Progenitor cell of endocrine pancreas (in vitro differentiated cells): ENCODE results near the gene CEMIP2. TPM values are rescaled to one million over a fixed set of nuclear protein-coding genes. Genes with fewer than 3 reads are reported as not detected.

ENCODE experiments used
- DNase-seq: peaks from one replicate; pipeline ENCODE4 v3.0.0; 2021; ENCODE audit warnings: low spot score; ENCODE audit not compliant: unreplicated experiment
- H3K27ac Mint-ChIP-seq: 2 replicates; pipeline ENCODE4 v1.8.0; 2021; ENCODE audit warnings: mild to moderate bottlenecking, moderate library complexity, mixed read lengths
- H3K27me3 Mint-ChIP-seq: 2 replicates; pipeline ENCODE4 v1.8.0; 2021; ENCODE audit warnings: mixed read lengths
- H3K36me3 Mint-ChIP-seq: 2 replicates; pipeline ENCODE4 v1.8.0; 2022; ENCODE audit warnings: mixed read lengths; ENCODE audit not compliant: insufficient read depth
- H3K4me1 Mint-ChIP-seq: 2 replicates; pipeline ENCODE4 v1.8.0; 2021; ENCODE audit warnings: low read depth, mixed read lengths
- H3K4me3 Mint-ChIP-seq: 2 replicates; pipeline ENCODE4 v1.8.0; 2021; ENCODE audit warnings: low read depth, mild to moderate bottlenecking, moderate library complexity, mixed read lengths
- H3K9me3 Mint-ChIP-seq: 2 replicates; pipeline ENCODE4 v1.8.0; 2021; ENCODE audit warnings: low read depth, mixed read lengths
- total RNA-seq: library from RNA; stranded (reverse); gene quantifications from 2 replicates; pipeline ENCODE4 v1.2.1, GENCODE V29; 2021
- TF ChIP-seq, protein P1 (sequence below): fragments of 200-600 bp; sonication (generic); IDR thresholded peaks from one replicate; pipeline ENCODE4 v1.5.0; 2021; ENCODE audit warnings: antibody characterized with exemption, mild to moderate bottlenecking; ENCODE audit not compliant: unreplicated experiment

Gene CEMIP2
- total RNA-seq, 1 donor from 2014 or later: 56.7 TPM

DNA sequence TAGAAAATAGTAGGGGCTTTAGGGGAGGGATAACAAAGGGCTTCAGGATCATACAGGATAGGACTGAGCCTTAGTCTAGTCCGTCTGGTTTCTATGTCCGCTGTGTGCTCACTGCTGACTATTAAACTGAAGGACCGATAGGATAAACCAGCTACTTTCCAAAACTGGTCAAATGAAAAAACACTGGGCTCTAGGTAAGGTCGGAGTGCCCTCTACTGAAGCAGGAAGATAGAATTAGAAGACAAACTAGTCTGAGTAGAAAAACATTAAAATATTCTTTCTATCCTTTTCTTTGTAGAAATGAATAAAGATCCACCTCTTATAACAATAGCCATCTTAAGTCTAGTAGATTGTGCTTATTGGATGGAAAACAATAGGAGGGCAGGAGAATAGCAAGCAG, 133.6 kb downstream of the CEMIP2 start:
- Mint-ChIP-seq H3K27me3 (no peaks in the 10 kb centered on the region), H3K9me3 (no peaks in the 10 kb centered on the region), H3K36me3 (no peaks in the 10 kb centered on the region), H3K4me3 (no peak overlapping the region), H3K27ac (no peak overlapping the region), H3K4me1 (no peaks in the 10 kb centered on the region)
- TF ChIP-seq, protein P1, sequence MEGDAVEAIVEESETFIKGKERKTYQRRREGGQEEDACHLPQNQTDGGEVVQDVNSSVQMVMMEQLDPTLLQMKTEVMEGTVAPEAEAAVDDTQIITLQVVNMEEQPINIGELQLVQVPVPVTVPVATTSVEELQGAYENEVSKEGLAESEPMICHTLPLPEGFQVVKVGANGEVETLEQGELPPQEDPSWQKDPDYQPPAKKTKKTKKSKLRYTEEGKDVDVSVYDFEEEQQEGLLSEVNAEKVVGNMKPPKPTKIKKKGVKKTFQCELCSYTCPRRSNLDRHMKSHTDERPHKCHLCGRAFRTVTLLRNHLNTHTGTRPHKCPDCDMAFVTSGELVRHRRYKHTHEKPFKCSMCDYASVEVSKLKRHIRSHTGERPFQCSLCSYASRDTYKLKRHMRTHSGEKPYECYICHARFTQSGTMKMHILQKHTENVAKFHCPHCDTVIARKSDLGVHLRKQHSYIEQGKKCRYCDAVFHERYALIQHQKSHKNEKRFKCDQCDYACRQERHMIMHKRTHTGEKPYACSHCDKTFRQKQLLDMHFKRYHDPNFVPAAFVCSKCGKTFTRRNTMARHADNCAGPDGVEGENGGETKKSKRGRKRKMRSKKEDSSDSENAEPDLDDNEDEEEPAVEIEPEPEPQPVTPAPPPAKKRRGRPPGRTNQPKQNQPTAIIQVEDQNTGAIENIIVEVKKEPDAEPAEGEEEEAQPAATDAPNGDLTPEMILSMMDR: no peak
- no peak for DNase-seq

Other genes starting within 250 kb of the CEMIP2 start
- 38.3 TPM in 2 replicates for gene ABHD17B, start 142.7 kb upstream of the CEMIP2 start, total RNA-seq
- 12.3 and 16.1 TPM in 2 replicates for gene C9orf85, start 143.1 kb upstream of the CEMIP2 start, total RNA-seq